Measurements from ENCODE around the gene N4BP2L2. TPM values are rescaled to one million over a fixed set of nuclear protein-coding genes. Genes with fewer than 3 reads are reported as not detected.

N4BP2L2 gene
- total RNA-seq, 1 experiment from 2014 or later: 61.4 TPM

DNA sequence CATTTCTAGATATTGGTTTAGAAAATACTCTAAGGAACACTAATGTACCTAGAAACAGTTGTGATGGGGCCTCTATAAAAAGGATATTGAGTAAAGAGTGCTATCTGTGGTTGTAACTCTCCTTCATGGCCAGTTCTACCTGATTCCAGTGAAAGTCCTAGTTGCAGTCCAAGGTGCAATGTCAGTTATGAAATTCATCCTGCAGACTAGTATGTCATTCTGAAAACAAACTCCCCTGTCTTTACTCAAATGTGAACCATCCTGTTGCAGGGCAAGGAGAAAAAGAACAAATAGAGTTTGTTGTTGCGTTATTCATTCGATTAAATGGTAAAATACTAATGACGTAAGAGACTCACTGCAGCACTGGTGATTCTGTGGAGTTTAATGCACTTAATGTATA lies 92.4 kb downstream of the N4BP2L2 start:
- Histone ChIP-seq H4K5ac (ENCODE audit: insufficient read length, low read depth, low read length) (no peak overlapping the region), H3K9me3 (ENCODE audit: control insufficient read depth, low read depth, low read length) (no peaks in the 10 kb centered on the region), H3K18ac (ENCODE audit: insufficient read length, low read depth, low read length) (no peak overlapping the region), H4K8ac (replicated peaks; ENCODE audit: insufficient read length, low read depth, low read length) (no peak overlapping the region), H3K79me1 (ENCODE audit: insufficient read depth, low read depth, low read length, poor library complexity, severe bottlenecking) (no peaks in the 10 kb centered on the region), H3K23ac (ENCODE audit: insufficient read length, low read depth, low read length) (no peak overlapping the region), H2BK120ac (ENCODE audit: low read depth, low read length, poor library complexity, severe bottlenecking) (no peak overlapping the region), H2AK5ac (ENCODE audit: insufficient read length, low read length) (no peak overlapping the region), H2BK20ac (ENCODE audit: low read depth, low read length, poor library complexity, severe bottlenecking) (no peak overlapping the region), H2AFZ (ENCODE audit: low read length) (no peak overlapping the region), H3K14ac (ENCODE audit: insufficient read depth, low read length) (no peak overlapping the region), H4K20me1 (ENCODE audit: control insufficient read depth, insufficient read depth, insufficient read length) (no peaks in the 10 kb centered on the region), H2BK5ac (ENCODE audit: insufficient read length, low read length) (no peak overlapping the region), H3T11ph (ENCODE audit: low read length) (no peak overlapping the region), H3K9ac (ENCODE audit: extremely low read depth, insufficient read length, low read length) (no peak overlapping the region), H3K27ac (ENCODE audit: insufficient read length, low read depth, low read length) (no peak overlapping the region), H3K4me2 (ENCODE audit: insufficient read depth, insufficient read length, low read length) (no peak overlapping the region), H4K91ac (ENCODE audit: insufficient read length, low read depth, low read length) (no peak overlapping the region), H3K79me2 (ENCODE audit: insufficient read depth, low read length) (no peaks in the 10 kb centered on the region), H2BK15ac (ENCODE audit: low read depth, low read length) (no peak overlapping the region), H2BK12ac (ENCODE audit: insufficient read length, low read depth, low read length) (no peak overlapping the region), H3K23me2 (ENCODE audit: insufficient read length, low read depth, low read length, poor library complexity, severe bottlenecking) (no peaks in the 10 kb centered on the region), H3K56ac (ENCODE audit: insufficient read length, low read depth, low read length) (no peak overlapping the region), H3K4me1 (ENCODE audit: insufficient read depth, low read length) (no peaks in the 10 kb centered on the region), H3K27me3 (ENCODE audit: insufficient read depth, low read length) (no peaks in the 10 kb centered on the region), H3K4ac (ENCODE audit: low read depth, low read length) (no peak overlapping the region)
- TF ChIP-seq, protein P1, sequence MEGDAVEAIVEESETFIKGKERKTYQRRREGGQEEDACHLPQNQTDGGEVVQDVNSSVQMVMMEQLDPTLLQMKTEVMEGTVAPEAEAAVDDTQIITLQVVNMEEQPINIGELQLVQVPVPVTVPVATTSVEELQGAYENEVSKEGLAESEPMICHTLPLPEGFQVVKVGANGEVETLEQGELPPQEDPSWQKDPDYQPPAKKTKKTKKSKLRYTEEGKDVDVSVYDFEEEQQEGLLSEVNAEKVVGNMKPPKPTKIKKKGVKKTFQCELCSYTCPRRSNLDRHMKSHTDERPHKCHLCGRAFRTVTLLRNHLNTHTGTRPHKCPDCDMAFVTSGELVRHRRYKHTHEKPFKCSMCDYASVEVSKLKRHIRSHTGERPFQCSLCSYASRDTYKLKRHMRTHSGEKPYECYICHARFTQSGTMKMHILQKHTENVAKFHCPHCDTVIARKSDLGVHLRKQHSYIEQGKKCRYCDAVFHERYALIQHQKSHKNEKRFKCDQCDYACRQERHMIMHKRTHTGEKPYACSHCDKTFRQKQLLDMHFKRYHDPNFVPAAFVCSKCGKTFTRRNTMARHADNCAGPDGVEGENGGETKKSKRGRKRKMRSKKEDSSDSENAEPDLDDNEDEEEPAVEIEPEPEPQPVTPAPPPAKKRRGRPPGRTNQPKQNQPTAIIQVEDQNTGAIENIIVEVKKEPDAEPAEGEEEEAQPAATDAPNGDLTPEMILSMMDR (conservative IDR thresholded peaks at IDR 0.05): no peak
- H3K27ac Mint-ChIP-seq: no peak overlapping the region
- H3K9me3 Mint-ChIP-seq: no peaks in the 10 kb centered on the region; a peak in 1 of 5 replicates
- no peak for DNase-seq
- WGBS (ENCODE audit: extremely low coverage, insufficient read length, low lambda C conversion rate): no CpG with 5 or more reads among the region's 3 CpGs
- no peaks in the 10 kb centered on the region for H3K27me3 Mint-ChIP-seq (ENCODE audit: low read depth)
- H3K36me3 Mint-ChIP-seq (ENCODE audit: insufficient read depth in 1 of 3, low read depth in 3 of 3): peaks cover 0 to 5% (median 1%) of the 10 kb centered on the region in 3 experiments; a peak in 2 of 7 replicates
- H3K4me1 Mint-ChIP-seq: no peaks in the 10 kb centered on the region
- H3K4me3 Mint-ChIP-seq: no peak overlapping the region
